ENCODE measurements around the gene RALGPS1. TPM values are rescaled to one million over a fixed set of nuclear protein-coding genes. Genes with fewer than 3 reads are reported as not detected.

Gene RALGPS1
- total and polyA plus RNA-seq, 2 donors (not counting 1 experiment from before 2014, with no cell fraction given) = 19.7 to 39.9 TPM

- H2AFZ ChIP-seq (ENCODE audit: insufficient read depth, low read depth, low read length, poor library complexity, severe bottlenecking) = no peak overlapping the region
- 100% methylated on average over 4 of the region's 6 CpGs for WGBS (ENCODE audit: insufficient coverage)
- no peaks in the 10 kb centered on the region for H3K4me1 ChIP-seq (ENCODE audit: control insufficient read depth in 2 of 2, insufficient read depth in 2 of 2, low read length in 2 of 2)
- no peaks in the 10 kb centered on the region for H3K9me3 Mint-ChIP-seq (ENCODE audit: insufficient read depth)
- H3K9ac ChIP-seq (ENCODE audit: low read length) = no peak overlapping the region
- no peaks in the 10 kb centered on the region for H3K27me3 Mint-ChIP-seq
- no peak overlapping the region for H3K4me3 Mint-ChIP-seq
- no peaks in the 10 kb centered on the region for H3K36me3 ChIP-seq (replicated peaks in 1 of 2; ENCODE audit: control extremely low read depth in 1 of 2, control insufficient read depth in 1 of 2, extremely low read depth in 1 of 2, insufficient read depth in 2 of 2, low read length in 1 of 2)
- intact Hi-C loops (cut with micrococcal nuclease) = no loop called here
- peaks cover 11% of the 10 kb centered on the region for H3K4me1 Mint-ChIP-seq
- CTCF ChIA-PET = no interaction called here
- TF ChIP-seq EZH2 (IDR thresholded peaks at IDR 0.05; ENCODE audit: borderline replicate concordance, insufficient read depth, low read depth, low read length, poor library complexity, severe bottlenecking) (no peak), CTCF (IDR thresholded peaks at IDR 0.05) (no peak)
- H3K79me2 ChIP-seq (ENCODE audit: control insufficient read depth, insufficient read depth, low read length) = no peaks in the 10 kb centered on the region
- H3K4me2 ChIP-seq (replicated peaks; ENCODE audit: low read depth, low read length, poor library complexity, severe bottlenecking) = no peak overlapping the region
- H3K27ac ChIP-seq (ENCODE audit: low read length in 2 of 2) = no peak overlapping the region
- no peaks in the 10 kb centered on the region for H4K20me1 ChIP-seq (ENCODE audit: control insufficient read depth, insufficient read depth, low read length, poor library complexity, severe bottlenecking)
- POLR2A ChIA-PET = no interaction called here
- H3K27me3 ChIP-seq (replicated peaks in 1 of 4; ENCODE audit: control extremely low read depth in 1 of 4, control insufficient read depth in 3 of 4, insufficient read depth in 4 of 4, low read length in 3 of 4) = no peaks in the 10 kb centered on the region
- H3K9me3 ChIP-seq (ENCODE audit: control extremely low read depth in 1 of 3, control insufficient read depth in 2 of 3, insufficient read depth in 1 of 3, low read length in 2 of 3) = no peaks in the 10 kb centered on the region
- no peak overlapping the region for H3K4me3 ChIP-seq (ENCODE audit: control extremely low read depth in 1 of 5, extremely low read depth in 1 of 5, insufficient read depth in 1 of 5, low read depth in 2 of 5, low read length in 4 of 5)
- H3K27ac Mint-ChIP-seq = no peak overlapping the region
- ATAC-seq (ENCODE audit: low read depth) (no peak), DNase-seq (no peak)
These were observed 97.2 kb downstream of the RALGPS1 start for GRCh38 chr9:127011772-127012171.

GRCh38 chr9:127012250-127012649 is 97.7 kb downstream of the RALGPS1 start:
- ChIA-PET CTCF (no interaction called here), POLR2A (no interaction called here)
- no peak for ATAC-seq (ENCODE audit: low read depth)
- H3K4me1 ChIP-seq (ENCODE audit: control insufficient read depth in 2 of 2, insufficient read depth in 2 of 2, low read length in 2 of 2) = no peaks in the 10 kb centered on the region
- 97% methylated on average over 6 of the region's 6 CpGs for WGBS (ENCODE audit: insufficient coverage)
- no peak overlapping the region for H3K9ac ChIP-seq (ENCODE audit: low read length)
- H3K4me3 ChIP-seq (ENCODE audit: control extremely low read depth in 1 of 5, extremely low read depth in 1 of 5, insufficient read depth in 1 of 5, low read depth in 2 of 5, low read length in 4 of 5) = no peak overlapping the region
- intact Hi-C loops (cut with micrococcal nuclease) = no loop called here
- no peaks in the 10 kb centered on the region for H3K79me2 ChIP-seq (ENCODE audit: control insufficient read depth, insufficient read depth, low read length)
- H3K9me3 ChIP-seq (ENCODE audit: control extremely low read depth in 1 of 3, control insufficient read depth in 2 of 3, insufficient read depth in 1 of 3, low read length in 2 of 3) = no peaks in the 10 kb centered on the region
- TF ChIP-seq EZH2 (IDR thresholded peaks at IDR 0.05; ENCODE audit: borderline replicate concordance, insufficient read depth, low read depth, low read length, poor library complexity, severe bottlenecking) = no peak
- TF ChIP-seq CTCF (IDR thresholded peaks at IDR 0.05) = no peak
- no peaks in the 10 kb centered on the region for H3K9me3 Mint-ChIP-seq (ENCODE audit: insufficient read depth)
- no peaks in the 10 kb centered on the region for H3K36me3 ChIP-seq (replicated peaks in 1 of 2; ENCODE audit: control extremely low read depth in 1 of 2, control insufficient read depth in 1 of 2, extremely low read depth in 1 of 2, insufficient read depth in 2 of 2, low read length in 1 of 2)
- no peaks in the 10 kb centered on the region for H4K20me1 ChIP-seq (ENCODE audit: control insufficient read depth, insufficient read depth, low read length, poor library complexity, severe bottlenecking)
- no peaks in the 10 kb centered on the region for H3K27me3 Mint-ChIP-seq
- no peak overlapping the region for H3K27ac ChIP-seq (ENCODE audit: low read length in 2 of 2)
- no peak for DNase-seq
- no peaks in the 10 kb centered on the region for H3K27me3 ChIP-seq (replicated peaks in 1 of 4; ENCODE audit: control extremely low read depth in 1 of 4, control insufficient read depth in 3 of 4, insufficient read depth in 4 of 4, low read length in 3 of 4)
- no peak overlapping the region for H3K4me3 Mint-ChIP-seq
- H3K4me2 ChIP-seq (replicated peaks; ENCODE audit: low read depth, low read length, poor library complexity, severe bottlenecking) = no peak overlapping the region
- peaks cover 11% of the 10 kb centered on the region for H3K4me1 Mint-ChIP-seq
- H2AFZ ChIP-seq (ENCODE audit: insufficient read depth, low read depth, low read length, poor library complexity, severe bottlenecking) = no peak overlapping the region
- H3K27ac Mint-ChIP-seq = no peak overlapping the region

All from B cell (primary cell).